Panc1 (cell line): ENCODE measurements around the gene DDOST. TPM values are rescaled to one million over a fixed set of nuclear protein-coding genes. Genes with fewer than 3 reads are reported as not detected.

Experiments used
- ATAC-seq: fragments of 200-7000 bp; cut with Tn5 transposase; 2 replicates; pipeline ENCODE4 v1.9.1; 2020; ENCODE audit warnings: mild to moderate bottlenecking, moderate library complexity
- BruUV-seq: library from RNA; stranded (reverse); fragments of 400-500 nt; replicated peaks from 2 replicates; lab custom pipeline; 2021; lab: Mats Ljungman, UMichigan
- CTCF ChIA-PET: fragments of 300-600 bp; sonication (Branson Sonifier 250); formaldehyde crosslinking; loops from one replicate; lab custom pipeline; 2022; ENCODE audit warnings: antibody characterized with exemption; lab: Charles Lee
- POLR2A ChIA-PET: fragments of 300-600 bp; sonication (Branson Sonifier 250); formaldehyde crosslinking; loops from one replicate; lab custom pipeline; 2022; ENCODE audit warnings: antibody characterized with exemption; lab: Charles Lee
- DNase-seq: peaks from one replicate; pipeline ENCODE4 v3.0.0-alpha.2; 2010; ENCODE audit warnings: low read depth, low spot score
- H3K27ac ChIP-seq: 2 replicates; pipeline ENCODE4 v1.5.1; 2011; ENCODE audit warnings: mild to moderate bottlenecking, low read length, inconsistent platforms
- H3K27me3 ChIP-seq: fragments of 200-500 bp; sonication (Bioruptor generic); 2 replicates; pipeline ENCODE4 v1.6.0; 2014; ENCODE audit warnings: low read length, inconsistent platforms; ENCODE audit not compliant: control insufficient read depth, insufficient read depth
- H3K36me3 ChIP-seq: fragments of 200-500 bp; sonication (Bioruptor generic); 2 replicates; pipeline ENCODE4 v1.5.1; 2014; ENCODE audit warnings: inconsistent platforms, mild to moderate bottlenecking, low read length, moderate library complexity; ENCODE audit not compliant: control insufficient read depth, insufficient read depth
- H3K4me1 ChIP-seq: 2 replicates; pipeline ENCODE4 v1.5.1; 2011; ENCODE audit warnings: inconsistent platforms, mild to moderate bottlenecking, low read length, moderate library complexity; ENCODE audit not compliant: control insufficient read depth, insufficient read depth
- H3K4me3 ChIP-seq, 2 experiments: 2 replicates each; pipeline ENCODE4 v1.5.1; 2011 to 2012; ENCODE audit warnings: low read depth in 2 of 2, low read length in 2 of 2, mild to moderate bottlenecking in 2 of 2, inconsistent platforms in 1 of 2, moderate library complexity in 1 of 2
- H3K9me3 ChIP-seq: fragments of 200-500 bp; sonication (Bioruptor generic); 2 replicates; pipeline ENCODE4 v1.5.1; 2014; ENCODE audit warnings: low read depth, mild to moderate bottlenecking, inconsistent platforms, low read length, moderate library complexity; ENCODE audit not compliant: control insufficient read depth, insufficient read depth
- POLR2AphosphoS5 ChIP-seq: IDR thresholded peaks from 2 replicates; pipeline ENCODE4 v1.6.1; 2012; ENCODE audit warnings: mild to moderate bottlenecking, low read depth, low read length, moderate library complexity
- SIN3A ChIP-seq: IDR thresholded peaks from 2 replicates; pipeline ENCODE4 v1.6.1; 2012; ENCODE audit warnings: low read depth, mild to moderate bottlenecking, low read length, moderate library complexity, borderline replicate concordance; ENCODE audit not compliant: insufficient read depth
- TCF7L2 ChIP-seq: IDR thresholded peaks from 2 replicates; pipeline ENCODE4 v1.6.1; 2011; ENCODE audit warnings: mild to moderate bottlenecking, low read depth, low read length, inconsistent platforms
- in situ Hi-C: cut with HindIII; loops from 2 replicates; pipeline ENCODE4 v1.10.0; 2016; ENCODE audit warnings: low sequenced_read_pairs, low pct_unique_long_range_greater_than_20kb
- intact Hi-C: fragments of 100-400 bp; cut with micrococcal nuclease; formaldehyde crosslinking; loops from one replicate; pipeline ENCODE4 v1.10.0; 2022; ENCODE audit not compliant: unreplicated experiment
- total RNA-seq: library from RNA; stranded (reverse); gene quantifications from one replicate; pipeline ENCODE4 v1.2.1, GENCODE V29; 2021; ENCODE audit not compliant: unreplicated experiment
- TF ChIP-seq, protein P1 (sequence below): fragments of 450-650 bp; IDR thresholded peaks from 2 replicates; pipeline ENCODE4 v1.5.1; 2017; ENCODE audit warnings: mild to moderate bottlenecking
- TF ChIP-seq, protein P2 (sequence below), 2 experiments: IDR thresholded peaks; 2 replicates each; pipeline ENCODE4 v1.6.1; 2011 to 2012; ENCODE audit warnings: low read depth in 2 of 2, control low read depth in 1 of 2, low read length in 1 of 2, mild to moderate bottlenecking in 1 of 2, moderate library complexity in 1 of 2; ENCODE audit not compliant: insufficient read depth in 1 of 2

The DDOST gene
- total RNA-seq, 1 experiment from 2014 or later: 337 TPM

DNA sequence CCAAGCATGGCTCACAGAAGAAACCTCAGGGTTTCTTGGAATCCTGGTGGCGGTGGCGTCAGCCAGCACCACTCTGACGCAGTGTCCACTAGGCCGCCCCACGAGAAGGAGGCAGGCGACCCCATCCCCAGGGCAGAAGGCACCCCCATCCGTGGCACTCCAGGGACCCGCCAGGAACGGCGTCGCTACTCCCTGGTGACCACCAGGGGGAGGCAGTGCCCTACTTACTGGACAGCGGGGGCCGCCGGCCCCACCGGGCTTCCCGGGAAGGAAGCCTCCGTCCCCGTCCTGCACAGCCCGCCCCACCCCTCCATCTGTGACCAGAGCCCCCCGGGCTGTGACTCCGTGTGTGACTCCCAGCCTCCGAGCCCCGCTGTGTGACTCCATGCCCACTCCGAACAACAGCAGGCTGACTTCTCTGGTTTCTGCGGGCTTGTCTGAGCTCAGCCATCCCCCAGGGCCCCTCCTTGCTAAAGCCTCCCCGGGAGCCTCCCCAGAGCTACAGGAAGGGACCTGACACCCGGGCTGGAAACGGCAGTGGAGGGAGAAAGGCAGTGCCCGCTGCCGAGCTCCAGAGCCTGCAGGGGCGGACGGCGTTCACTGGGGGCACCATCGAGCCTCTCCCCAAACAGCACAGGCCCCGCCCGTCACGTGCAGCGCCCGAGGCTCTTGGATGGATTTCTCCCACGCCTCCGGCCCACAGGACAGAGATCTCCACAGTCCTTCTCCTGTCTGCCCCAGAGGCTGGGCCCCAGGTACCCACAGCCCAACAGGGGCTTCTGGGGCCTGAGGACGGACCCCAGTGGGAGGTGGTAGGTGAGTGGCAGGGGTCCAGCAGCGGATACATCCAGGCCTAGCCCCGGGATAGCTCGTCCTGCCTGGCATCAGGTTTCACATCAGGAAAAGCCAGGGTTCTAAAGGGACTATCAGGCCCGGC, 35.5 kb upstream of the DDOST start:
- BruUV-seq: no TSS peak
- intact Hi-C loops: loop anchor here (5.0 kb wide), 1 partner anchor 501 kb away; no protein-coding TSS in a partner anchor
- TF ChIP-seq, protein P1, sequence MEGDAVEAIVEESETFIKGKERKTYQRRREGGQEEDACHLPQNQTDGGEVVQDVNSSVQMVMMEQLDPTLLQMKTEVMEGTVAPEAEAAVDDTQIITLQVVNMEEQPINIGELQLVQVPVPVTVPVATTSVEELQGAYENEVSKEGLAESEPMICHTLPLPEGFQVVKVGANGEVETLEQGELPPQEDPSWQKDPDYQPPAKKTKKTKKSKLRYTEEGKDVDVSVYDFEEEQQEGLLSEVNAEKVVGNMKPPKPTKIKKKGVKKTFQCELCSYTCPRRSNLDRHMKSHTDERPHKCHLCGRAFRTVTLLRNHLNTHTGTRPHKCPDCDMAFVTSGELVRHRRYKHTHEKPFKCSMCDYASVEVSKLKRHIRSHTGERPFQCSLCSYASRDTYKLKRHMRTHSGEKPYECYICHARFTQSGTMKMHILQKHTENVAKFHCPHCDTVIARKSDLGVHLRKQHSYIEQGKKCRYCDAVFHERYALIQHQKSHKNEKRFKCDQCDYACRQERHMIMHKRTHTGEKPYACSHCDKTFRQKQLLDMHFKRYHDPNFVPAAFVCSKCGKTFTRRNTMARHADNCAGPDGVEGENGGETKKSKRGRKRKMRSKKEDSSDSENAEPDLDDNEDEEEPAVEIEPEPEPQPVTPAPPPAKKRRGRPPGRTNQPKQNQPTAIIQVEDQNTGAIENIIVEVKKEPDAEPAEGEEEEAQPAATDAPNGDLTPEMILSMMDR: peak; percentile 97
- no peak for TF ChIP-seq POLR2AphosphoS5
- TF ChIP-seq SIN3A: 0 out of 2 replicates have a peak, but pooled peaks have one; percentile 44
- TF ChIP-seq, protein P2, sequence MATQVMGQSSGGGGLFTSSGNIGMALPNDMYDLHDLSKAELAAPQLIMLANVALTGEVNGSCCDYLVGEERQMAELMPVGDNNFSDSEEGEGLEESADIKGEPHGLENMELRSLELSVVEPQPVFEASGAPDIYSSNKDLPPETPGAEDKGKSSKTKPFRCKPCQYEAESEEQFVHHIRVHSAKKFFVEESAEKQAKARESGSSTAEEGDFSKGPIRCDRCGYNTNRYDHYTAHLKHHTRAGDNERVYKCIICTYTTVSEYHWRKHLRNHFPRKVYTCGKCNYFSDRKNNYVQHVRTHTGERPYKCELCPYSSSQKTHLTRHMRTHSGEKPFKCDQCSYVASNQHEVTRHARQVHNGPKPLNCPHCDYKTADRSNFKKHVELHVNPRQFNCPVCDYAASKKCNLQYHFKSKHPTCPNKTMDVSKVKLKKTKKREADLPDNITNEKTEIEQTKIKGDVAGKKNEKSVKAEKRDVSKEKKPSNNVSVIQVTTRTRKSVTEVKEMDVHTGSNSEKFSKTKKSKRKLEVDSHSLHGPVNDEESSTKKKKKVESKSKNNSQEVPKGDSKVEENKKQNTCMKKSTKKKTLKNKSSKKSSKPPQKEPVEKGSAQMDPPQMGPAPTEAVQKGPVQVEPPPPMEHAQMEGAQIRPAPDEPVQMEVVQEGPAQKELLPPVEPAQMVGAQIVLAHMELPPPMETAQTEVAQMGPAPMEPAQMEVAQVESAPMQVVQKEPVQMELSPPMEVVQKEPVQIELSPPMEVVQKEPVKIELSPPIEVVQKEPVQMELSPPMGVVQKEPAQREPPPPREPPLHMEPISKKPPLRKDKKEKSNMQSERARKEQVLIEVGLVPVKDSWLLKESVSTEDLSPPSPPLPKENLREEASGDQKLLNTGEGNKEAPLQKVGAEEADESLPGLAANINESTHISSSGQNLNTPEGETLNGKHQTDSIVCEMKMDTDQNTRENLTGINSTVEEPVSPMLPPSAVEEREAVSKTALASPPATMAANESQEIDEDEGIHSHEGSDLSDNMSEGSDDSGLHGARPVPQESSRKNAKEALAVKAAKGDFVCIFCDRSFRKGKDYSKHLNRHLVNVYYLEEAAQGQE (IDR thresholded peaks at IDR 0.05; ENCODE audit: insufficient read depth in 1 of 2, low read depth in 2 of 2, low read length in 1 of 2): no peak
- TF ChIP-seq TCF7L2: peak; percentile 18; the same call in 1 of the 2 replicates
- POLR2A ChIA-PET: interaction anchor here (0.6 kb wide), 4 partner anchors 10 to 452 kb away, joined by 3 to 8 read pairs (median 4); no protein-coding TSS in a partner anchor
- H3K36me3 ChIP-seq: no peaks in the 10 kb centered on the region
- ATAC-seq (peak; percentile 91), DNase-seq (peak; percentile 42)
- H3K27me3 ChIP-seq: no peaks in the 10 kb centered on the region
- peak overlapping the region; percentile 51 to 65 for H3K4me3 ChIP-seq
- no peaks in the 10 kb centered on the region for H3K9me3 ChIP-seq
- H3K4me1 ChIP-seq: peaks cover 5% of the 10 kb centered on the region
- peak overlapping the region; percentile 80 for H3K27ac ChIP-seq
- CTCF ChIA-PET: interaction anchor here (0.6 to 1.3 kb wide), 13 partner anchors 9 to 536 kb away, joined by 3 to 8 read pairs (median 3); partner anchors contain the start of gene SH2D5
- in situ Hi-C loops: no loop called here

DNA sequence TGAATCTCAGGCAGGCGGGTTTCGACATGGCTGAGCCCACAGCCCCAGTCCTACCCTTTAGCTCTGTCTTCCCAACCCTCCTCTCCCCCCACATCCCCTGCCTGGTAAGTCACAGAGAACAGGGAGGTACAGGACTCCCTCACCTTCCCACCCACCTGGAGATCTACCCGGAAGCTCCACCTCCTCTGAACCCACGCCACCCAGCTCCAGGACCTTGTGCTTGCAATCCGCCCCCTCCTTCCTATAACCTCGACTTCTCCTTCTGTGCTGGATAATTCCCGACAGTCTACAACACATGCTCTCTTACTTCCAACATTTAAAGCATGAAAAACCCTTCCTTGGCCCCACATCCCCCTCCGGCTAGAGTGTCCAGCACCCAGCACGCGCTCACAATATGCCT, 34.3 kb upstream of the DDOST start:
- Histone ChIP-seq H3K27me3 (no peaks in the 10 kb centered on the region), H3K36me3 (no peaks in the 10 kb centered on the region), H3K4me3 (no peak overlapping the region), H3K9me3 (no peaks in the 10 kb centered on the region), H3K27ac (no peak overlapping the region), H3K4me1 (peaks cover 5% of the 10 kb centered on the region)
- ATAC-seq: no peak
- in situ Hi-C loops: no loop called here
- CTCF ChIA-PET: interaction anchor here (1.0 kb wide), 1 partner anchor 500 kb away, joined by 3 read pairs; no protein-coding TSS in a partner anchor
- TF ChIP-seq TCF7L2 (no peak), POLR2AphosphoS5 (no peak), SIN3A (no peak)
- TF ChIP-seq, protein P2 (IDR thresholded peaks at IDR 0.05; ENCODE audit: insufficient read depth in 1 of 2, low read depth in 2 of 2, low read length in 1 of 2): no peak
- TF ChIP-seq, protein P1: no peak
- BruUV-seq: no TSS peak
- intact Hi-C loops: loop anchor here (5.0 kb wide), 1 partner anchor 502 kb away; no protein-coding TSS in a partner anchor
- DNase-seq: no peak
- POLR2A ChIA-PET: no interaction called here
